MM.1S (cell line): Measurements from ENCODE around the gene ITCH.

Source experiments
- EZH2 ChIP-seq: fragments of 300-600 bp; sonication (generic); optimal IDR thresholded peaks from 2 replicates; pipeline ENCODE3; 2017; ENCODE audit warnings: low read depth, mild to moderate bottlenecking, antibody characterized with exemption, low read length, mixed read lengths
- TF ChIP-seq, protein P1 (sequence below): fragments of 300-600 bp; sonication (generic); IDR thresholded peaks from 2 replicates; pipeline ENCODE4 v1.5.1; 2016; ENCODE audit warnings: antibody characterized with exemption, low read length, mixed read lengths

DNA sequence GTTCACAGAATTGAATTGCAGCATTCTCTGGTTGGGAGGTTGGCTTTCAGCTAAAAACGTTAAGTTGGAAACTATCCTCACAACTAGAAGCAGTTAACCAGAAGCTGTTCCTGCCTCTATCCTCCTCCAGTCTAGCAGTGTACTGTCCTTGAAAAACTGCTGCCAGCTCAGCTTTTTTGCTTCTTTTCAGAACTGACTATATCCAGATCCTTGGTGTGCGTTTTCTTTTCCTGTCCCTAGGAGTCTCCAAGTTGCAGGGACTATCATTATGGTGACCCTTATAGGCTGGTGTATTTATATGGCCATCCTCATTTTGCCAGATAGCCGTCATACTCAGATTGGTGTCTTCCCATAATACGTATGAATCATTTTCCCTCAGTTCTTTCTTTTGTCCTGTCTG lies 5.5 kb downstream of the ITCH start:
- TF ChIP-seq, protein P1, sequence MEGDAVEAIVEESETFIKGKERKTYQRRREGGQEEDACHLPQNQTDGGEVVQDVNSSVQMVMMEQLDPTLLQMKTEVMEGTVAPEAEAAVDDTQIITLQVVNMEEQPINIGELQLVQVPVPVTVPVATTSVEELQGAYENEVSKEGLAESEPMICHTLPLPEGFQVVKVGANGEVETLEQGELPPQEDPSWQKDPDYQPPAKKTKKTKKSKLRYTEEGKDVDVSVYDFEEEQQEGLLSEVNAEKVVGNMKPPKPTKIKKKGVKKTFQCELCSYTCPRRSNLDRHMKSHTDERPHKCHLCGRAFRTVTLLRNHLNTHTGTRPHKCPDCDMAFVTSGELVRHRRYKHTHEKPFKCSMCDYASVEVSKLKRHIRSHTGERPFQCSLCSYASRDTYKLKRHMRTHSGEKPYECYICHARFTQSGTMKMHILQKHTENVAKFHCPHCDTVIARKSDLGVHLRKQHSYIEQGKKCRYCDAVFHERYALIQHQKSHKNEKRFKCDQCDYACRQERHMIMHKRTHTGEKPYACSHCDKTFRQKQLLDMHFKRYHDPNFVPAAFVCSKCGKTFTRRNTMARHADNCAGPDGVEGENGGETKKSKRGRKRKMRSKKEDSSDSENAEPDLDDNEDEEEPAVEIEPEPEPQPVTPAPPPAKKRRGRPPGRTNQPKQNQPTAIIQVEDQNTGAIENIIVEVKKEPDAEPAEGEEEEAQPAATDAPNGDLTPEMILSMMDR: no peak
- no peak for TF ChIP-seq EZH2
